Thyroid gland (tissue), 4 donors: Measurements from ENCODE around the gene FBXO17. TPM values are rescaled to one million over a fixed set of nuclear protein-coding genes. Genes with fewer than 3 reads are reported as not detected.

Experiments
- DNase-seq, 2 donors: peaks; one replicate each; pipeline ENCODE4 v3.0.0-alpha.2; 2019
- H3K27ac ChIP-seq, 3 donors: fragments of 200-600 bp; sonication (generic); 1 replicate in 2 of 3; 2 replicates in 1 of 3; pipeline ENCODE4 v1.5.1; 2016 to 2019; ENCODE audit warnings: mild to moderate bottlenecking in 1 of 3, moderate library complexity in 1 of 3
- H3K27me3 ChIP-seq: fragments of 200-600 bp; sonication (generic); one replicate; pipeline ENCODE4 v1.5.1; 2019
- H3K36me3 ChIP-seq, 2 donors: fragments of 200-600 bp; sonication (generic); one replicate each; pipeline ENCODE4 v1.5.1; 2016 to 2019
- H3K4me1 ChIP-seq, 2 donors: fragments of 200-600 bp; sonication (generic); one replicate each; pipeline ENCODE4 v1.5.1; 2017 to 2019
- H3K4me3 ChIP-seq, 3 donors: fragments of 200-600 bp; sonication (generic); replicated peaks in 1 of 3; 1 replicate in 2 of 3; 2 replicates in 1 of 3; pipeline ENCODE4 v1.5.1; 2016; ENCODE audit warnings: mild to moderate bottlenecking in 1 of 3
- H3K9me3 ChIP-seq: fragments of 200-600 bp; sonication (generic); one replicate; pipeline ENCODE4 v1.5.1; 2017
- CTCF ChIP-seq, 6 experiments: fragments of 200-600 bp in 3 of 6; fragments of 450-650 bp in 3 of 6; sonication (generic) in 3 of 6; IDR thresholded peaks; one replicate each; pipeline ENCODE4 v1.5.1; 2016 to 2019; ENCODE audit warnings: antibody characterized with exemption in 6 of 6, mild to moderate bottlenecking in 2 of 6, inconsistent platforms in 1 of 6, moderate library complexity in 1 of 6
- POLR2A ChIP-seq, 2 donors: fragments of 450-650 bp; IDR thresholded peaks; one replicate each; pipeline ENCODE4 v1.6.1; 2017; ENCODE audit warnings: antibody characterized with exemption in 2 of 2, mild to moderate bottlenecking in 2 of 2, moderate library complexity in 1 of 2
- WGBS, 2 donors: methylation state at CpG; one replicate each; pipeline ENCODE4 v1.1.5; 2017; 5-methylcytosine and 5-hydroxymethylcytosine counted together
- intact Hi-C: fragments of 100-400 bp; cut with DNase I; formaldehyde crosslinking; loops from one replicate; pipeline ENCODE4 v1.15.1; 2023
- total RNA-seq, 4 donors: library from RNA; depleted of rRNA; stranded (reverse); fragments of >200 nt; gene quantifications; one replicate each; pipeline ENCODE4 v1.2.3, GENCODE V29; 2016

FBXO17 gene
- total RNA-seq, 4 donors from 2014 or later = 4.3 to 18.0 (median 8.1) TPM

- Histone ChIP-seq H3K4me1 (peaks cover 0 to under 1% of the 10 kb centered on the region in 2 donors), H3K4me3 (no peak overlapping the region), H3K27ac (no peak overlapping the region), H3K9me3 (no peaks in the 10 kb centered on the region), H3K36me3 (no peaks in the 10 kb centered on the region), H3K27me3 (no peaks in the 10 kb centered on the region)
- no peak for DNase-seq
- WGBS, 2 donors = 90 to 95% methylated on average over 6 to 10 of the region's 10 CpGs
- TF ChIP-seq POLR2A (IDR thresholded peaks at IDR 0.05) (no peak), CTCF (IDR thresholded peaks at IDR 0.05) (no peak)
- intact Hi-C loops = no loop called here
Measured at GRCh38 chr19:38980583-38981374, 5.2 kb upstream of the FBXO17 start.

- H3K4me3 ChIP-seq = no peak overlapping the region
Measured at GRCh38 chr19:38979812-38980211, 4.3 kb upstream of the FBXO17 start.

GRCh38 chr19:38978326-38978689 lies 2.8 kb upstream of the FBXO17 start:
- intact Hi-C loops = no loop called here
- H3K27me3 ChIP-seq = peaks cover 5% of the 10 kb centered on the region
- H3K4me3 ChIP-seq = no peak overlapping the region
- no peak for DNase-seq
- TF ChIP-seq POLR2A (IDR thresholded peaks at IDR 0.05) (no peak), CTCF (IDR thresholded peaks at IDR 0.05) (no peak)
- H3K9me3 ChIP-seq = no peaks in the 10 kb centered on the region
- no peaks in the 10 kb centered on the region for H3K36me3 ChIP-seq
- H3K27ac ChIP-seq = no peak overlapping the region
- 79 to 93% methylated on average over 3 of the region's 3 CpGs for WGBS, 2 donors
- H3K4me1 ChIP-seq = peaks cover 0 to 7% of the 10 kb centered on the region in 2 donors

More at GRCh38 chr19:38979812-38980211, 4.3 kb upstream of the FBXO17 start:
- H3K27me3 ChIP-seq = peaks cover 5% of the 10 kb centered on the region
- no peaks in the 10 kb centered on the region for H3K36me3 ChIP-seq
- H3K4me1 ChIP-seq = peaks cover 0 to 7% of the 10 kb centered on the region in 2 donors
- no peaks in the 10 kb centered on the region for H3K9me3 ChIP-seq
- intact Hi-C loops = no loop called here
- TF ChIP-seq CTCF (IDR thresholded peaks at IDR 0.05) (no peak), POLR2A (IDR thresholded peaks at IDR 0.05) (no peak)
- DNase-seq = no peak
- H3K27ac ChIP-seq = no peak overlapping the region
- 81 to 87% methylated on average over 5 of the region's 5 CpGs for WGBS, 2 donors

- DNase-seq = no peak
- H3K4me1 ChIP-seq = peaks cover 0 to 7% of the 10 kb centered on the region in 2 donors
- H3K36me3 ChIP-seq = no peaks in the 10 kb centered on the region
- intact Hi-C loops = no loop called here
- H3K9me3 ChIP-seq = no peaks in the 10 kb centered on the region
- TF ChIP-seq POLR2A (IDR thresholded peaks at IDR 0.05) = no peak
- no peak for TF ChIP-seq CTCF (IDR thresholded peaks at IDR 0.05)
- no peak overlapping the region for H3K27ac ChIP-seq
- H3K4me3 ChIP-seq = no peak overlapping the region
- 79 to 92% methylated on average over 13 to 15 of the region's 15 CpGs for WGBS, 2 donors
- H3K27me3 ChIP-seq = peaks cover 5% of the 10 kb centered on the region
Measured at GRCh38 chr19:38977445-38978325, 2.1 kb upstream of the FBXO17 start.
